GM12875 (cell line): ENCODE results near the gene NR5A2.

Experiments used
- H3K4me3 ChIP-seq: one replicate; pipeline ENCODE4 v1.5.1; 2011; ENCODE audit warnings: low read depth, low read length, control low read depth
- CTCF ChIP-seq: IDR thresholded peaks from 2 replicates; pipeline ENCODE4 v1.5.1; 2011; ENCODE audit warnings: low read depth, mild to moderate bottlenecking, control low read depth, inconsistent platforms, low read length, moderate library complexity, borderline replicate concordance; ENCODE audit not compliant: insufficient read depth

NR5A2 gene

DNA sequence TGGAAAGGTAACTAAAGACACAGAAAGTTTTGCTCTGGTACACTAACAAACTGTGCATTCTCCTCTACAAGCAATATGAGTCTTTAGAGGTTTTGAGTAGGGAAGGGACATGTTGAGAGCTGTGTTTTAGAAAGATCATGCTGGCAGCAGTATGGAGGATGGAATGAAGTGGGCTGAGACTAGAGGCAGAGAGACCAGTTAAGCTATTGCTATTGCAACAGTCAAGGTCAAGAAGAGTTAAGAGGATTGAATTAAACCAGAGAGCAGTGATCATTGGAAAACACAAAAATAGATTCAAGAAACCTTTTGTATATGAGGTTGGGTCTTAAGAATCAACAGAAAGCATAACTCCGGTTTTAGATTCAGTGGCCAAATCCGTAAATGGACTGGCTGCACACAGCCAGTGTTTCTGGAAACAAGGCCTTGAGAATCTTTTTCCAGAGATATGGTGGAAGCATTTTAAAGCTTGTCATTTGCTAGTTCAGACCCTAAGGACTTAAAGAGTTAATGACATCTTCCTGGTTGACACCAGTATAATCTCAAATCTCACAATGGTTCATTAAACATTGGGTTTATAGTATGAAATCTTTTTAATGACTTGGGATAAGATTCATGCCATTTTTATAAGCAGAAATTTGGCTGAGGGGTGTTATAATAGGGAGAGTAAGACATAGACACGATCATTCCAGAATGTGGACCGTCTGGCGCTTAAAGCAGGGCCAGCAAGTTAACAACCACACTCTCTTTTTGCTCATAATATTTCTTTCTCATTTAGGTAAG, 177.9 kb downstream of the NR5A2 start:
- no peak for TF ChIP-seq CTCF
- no peak overlapping the region for H3K4me3 ChIP-seq

GRCh38 chr1:200206340-200206739, 178.8 kb downstream of the NR5A2 start:
- no peak overlapping the region for H3K4me3 ChIP-seq
- TF ChIP-seq CTCF, result no peak

GRCh38 chr1:200206761-200207160, 179.3 kb downstream of the NR5A2 start:
- H3K4me3 ChIP-seq, result no peak overlapping the region
- TF ChIP-seq CTCF, result no peak

DNA sequence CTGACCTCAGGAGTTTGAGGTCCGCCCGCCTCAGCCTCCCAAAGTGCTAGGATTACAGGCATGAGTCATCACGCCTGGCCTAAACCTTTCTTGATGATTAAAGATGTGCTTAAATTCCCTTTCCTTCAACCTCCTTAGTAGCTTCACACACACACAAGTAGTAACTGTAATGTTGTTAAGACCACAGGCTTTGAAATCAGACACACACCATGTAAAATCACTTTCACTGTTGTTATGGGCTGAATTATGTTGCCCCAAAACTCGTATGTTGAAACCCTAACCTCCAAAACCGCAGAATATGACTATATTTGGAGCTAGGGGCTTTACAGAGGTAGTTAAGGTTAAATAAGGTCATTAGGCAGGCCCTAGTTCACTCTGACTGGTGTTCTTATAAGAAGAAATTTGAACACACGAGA, 180.2 kb downstream of the NR5A2 start:
- H3K4me3 ChIP-seq, result no peak overlapping the region
- TF ChIP-seq CTCF, result no peak

DNA sequence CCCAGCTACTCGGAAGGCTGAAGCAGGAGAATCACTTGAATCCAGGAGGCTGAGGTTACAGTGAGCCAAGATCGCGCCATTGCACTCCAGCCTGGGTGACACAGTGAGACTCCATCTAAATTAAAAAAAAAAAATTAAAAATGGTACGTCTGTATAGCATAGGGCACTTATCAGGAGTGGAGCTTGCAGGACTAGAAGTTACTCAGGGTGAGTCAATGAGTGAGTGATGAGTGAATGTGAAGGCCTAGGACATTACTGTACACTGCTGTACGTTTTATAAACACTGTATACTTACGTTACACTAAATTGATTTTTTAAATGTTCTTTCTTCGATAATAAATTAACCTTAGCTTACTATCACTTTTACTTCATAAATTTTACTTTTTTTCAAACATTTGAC, 183.6 kb downstream of the NR5A2 start:
- no peak for TF ChIP-seq CTCF
- no peak overlapping the region for H3K4me3 ChIP-seq

GRCh38 chr1:200213392-200213791, 185.9 kb downstream of the NR5A2 start:
- no peak for TF ChIP-seq CTCF

GRCh38 chr1:200213921-200214320, 186.4 kb downstream of the NR5A2 start:
- TF ChIP-seq CTCF, result no peak
- H3K4me3 ChIP-seq, result no peak overlapping the region

More at GRCh38 chr1:200213392-200213791, 185.9 kb downstream of the NR5A2 start:
- no peak overlapping the region for H3K4me3 ChIP-seq
